ENCODE results near the gene LILRB2.
A peak's percentile ranks its signal among the peaks of the same experiment; 100 is the strongest.
"Not testable (repeated sequence)": the region's sequence is repeated elsewhere in the genome, so short reads cannot be mapped to it uniquely, and the experiment has no call there.

LILRB2 gene

DNA sequence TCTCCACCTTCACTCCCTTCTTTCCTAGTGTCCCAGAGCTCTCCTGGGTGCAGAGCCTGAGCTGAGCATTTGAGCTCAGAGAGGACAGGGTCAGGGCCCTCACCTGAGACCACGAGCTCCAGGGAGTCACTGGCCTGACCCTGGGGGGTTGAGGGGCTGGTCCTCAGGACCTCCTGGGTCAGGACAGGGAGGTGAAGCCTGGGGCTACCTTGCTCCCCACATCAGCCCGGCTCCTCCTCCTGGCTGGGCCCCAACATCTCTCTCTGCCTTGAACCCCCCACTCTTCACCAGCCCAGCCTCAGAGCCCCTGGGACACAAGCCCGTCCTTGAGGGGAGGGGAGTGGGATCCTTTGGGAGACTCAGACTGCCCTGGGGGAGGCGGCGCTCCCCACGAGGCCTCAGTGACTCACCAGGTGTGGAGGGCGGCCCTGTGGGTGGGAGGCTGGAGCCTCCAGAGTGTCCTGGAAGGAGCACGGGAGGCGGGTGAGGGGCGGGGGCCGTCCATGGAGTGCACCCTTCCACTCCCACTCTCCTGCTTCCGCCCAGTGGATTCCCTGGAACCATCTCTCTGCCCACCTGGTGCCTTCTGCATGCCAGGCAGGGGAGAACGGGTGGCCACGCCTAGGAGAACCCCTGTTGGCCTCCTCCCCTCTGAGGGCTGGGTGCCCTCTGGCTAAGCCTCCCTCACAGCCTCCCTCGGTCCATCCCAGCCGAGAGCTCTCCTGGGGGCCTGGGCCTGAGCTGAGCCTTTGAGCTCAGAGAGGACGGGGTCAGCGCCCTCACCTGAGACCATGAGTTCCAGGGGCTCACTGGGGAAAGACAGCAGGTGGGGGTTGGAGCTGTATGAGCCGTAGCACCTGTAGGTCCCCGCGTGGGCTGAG, 41.2 kb downstream of the LILRB2 start:
- DNase-seq, result not testable (repeated sequence)

DNA sequence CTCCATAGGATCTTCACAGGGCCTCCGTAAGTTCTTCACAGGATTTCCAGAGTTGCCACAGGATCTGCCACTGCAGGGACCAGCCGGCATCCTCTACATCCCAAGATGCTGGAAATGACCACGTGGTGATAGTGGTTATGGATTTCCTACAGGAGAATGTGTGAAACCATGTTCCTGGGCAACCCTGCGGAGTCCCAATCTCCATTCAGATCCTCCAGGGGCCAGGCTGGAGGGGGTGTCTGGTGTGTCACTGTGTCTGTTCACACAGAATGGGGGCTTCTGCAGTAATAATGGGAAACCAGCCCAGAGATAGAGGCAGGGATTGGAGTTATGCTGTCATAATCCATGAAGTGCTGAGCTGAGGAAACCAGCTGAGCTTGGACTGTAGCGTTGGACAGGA, 47.0 kb downstream of the LILRB2 start:
- no peak for DNase-seq

- DNase-seq, result peak; percentile 85
Observed at GRCh38 chr19:54231077-54231931, 49.6 kb downstream of the LILRB2 start.

- DNase-seq, result no peak
Observed at GRCh38 chr19:54230031-54230430, 50.9 kb downstream of the LILRB2 start.

DNA sequence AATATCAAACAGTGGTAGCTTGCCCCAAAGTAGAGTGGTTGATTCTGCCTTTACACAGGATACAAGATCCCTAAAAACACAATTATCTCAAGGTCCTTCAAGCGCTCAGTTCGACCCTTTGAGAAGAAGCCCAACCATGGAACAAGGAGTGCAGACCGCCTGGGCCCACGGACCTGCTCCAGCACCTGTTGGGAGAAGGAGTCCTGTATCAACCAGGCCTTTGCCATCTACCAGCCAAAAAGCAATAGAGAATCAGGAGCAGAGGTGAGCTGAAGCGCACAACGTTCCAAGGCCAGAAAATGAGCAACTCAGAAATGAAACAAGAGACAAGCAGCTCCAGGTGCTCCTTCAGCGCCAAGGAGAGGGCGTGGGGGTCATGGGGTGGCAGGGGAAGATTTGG, 51.8 kb downstream of the LILRB2 start:
- DNase-seq, result no peak

DNA sequence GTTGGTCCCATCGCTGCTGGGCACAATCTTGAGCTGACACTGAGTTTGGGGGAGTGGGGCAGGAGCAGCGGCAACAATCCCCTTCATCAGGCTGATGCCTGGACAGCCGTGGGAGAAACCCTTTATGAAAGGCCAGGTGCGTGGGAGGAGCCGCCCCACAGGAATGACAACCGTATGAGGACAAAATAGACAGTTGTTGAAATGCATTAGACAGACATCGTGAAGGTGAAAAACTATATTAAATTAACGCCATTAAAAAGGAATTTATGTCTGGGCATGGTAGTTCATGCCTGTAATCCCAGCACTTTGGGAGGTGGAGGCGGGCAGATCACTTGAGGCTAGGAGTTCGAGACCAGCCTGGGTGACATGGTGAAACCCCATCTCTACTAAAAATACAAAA, 56.3 kb downstream of the LILRB2 start:
- not testable (repeated sequence) for DNase-seq

DNA sequence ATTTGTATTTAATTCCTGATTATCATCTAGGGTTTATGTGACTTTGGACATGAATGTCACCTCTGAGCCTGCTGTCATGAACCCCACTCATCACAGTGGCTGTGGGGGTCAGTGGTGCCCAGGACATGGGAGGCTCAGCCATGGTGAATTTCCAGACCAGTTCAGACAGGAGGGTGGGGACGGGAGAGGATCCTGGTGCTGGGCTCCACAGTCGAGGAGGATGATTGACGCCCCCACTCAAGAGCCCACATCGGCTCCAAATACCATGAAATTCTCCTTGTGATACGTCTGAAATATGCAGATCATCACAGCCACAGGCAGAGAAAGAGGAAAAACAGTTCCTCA, 57.0 kb downstream of the LILRB2 start:
- DNase-seq, result not testable (repeated sequence)
